Stimulated activated naive B cell treated with anti-CD40 and anti-IgM and Interleukin-4, amounts not matched to agents 10 μg/mL and 1 μg/mL and 100 μg/mL, for 72 hours (primary cell): ENCODE results near the gene COX6B1.
A peak's percentile ranks its signal among the peaks of the same experiment; 100 is the strongest.

Experiments
- ATAC-seq, 2 donors: fragments of 150-1000 bp; cut with Tn5 transposase; replicated peaks; 2 replicates each; pipeline ENCODE4 v1.10.0; 2021; ENCODE audit warnings: moderate library complexity in 1 of 2
- DNase-seq: peaks from one replicate; pipeline ENCODE4 v3.0.0; 2021
- H3K27ac Mint-ChIP-seq: one replicate; pipeline ENCODE4 v1.8.0; 2022; ENCODE audit warnings: mild to moderate bottlenecking, mixed read lengths
- H3K27me3 Mint-ChIP-seq, 2 donors: one replicate each; pipeline ENCODE4 v1.8.0; 2022; ENCODE audit warnings: mixed read lengths in 2 of 2
- H3K36me3 Mint-ChIP-seq, 2 donors: one replicate each; pipeline ENCODE4 v1.8.0; 2022; ENCODE audit warnings: mixed read lengths in 2 of 2, mild to moderate bottlenecking in 1 of 2
- H3K4me1 Mint-ChIP-seq, 2 donors: one replicate each; pipeline ENCODE4 v1.8.0; 2022; ENCODE audit warnings: mixed read lengths in 2 of 2, mild to moderate bottlenecking in 1 of 2
- H3K4me3 Mint-ChIP-seq, 2 donors: one replicate each; pipeline ENCODE4 v1.8.0; 2022; ENCODE audit warnings: mild to moderate bottlenecking in 2 of 2, mixed read lengths in 2 of 2, moderate library complexity in 1 of 2
- H3K9me3 Mint-ChIP-seq, 2 donors: one replicate each; pipeline ENCODE4 v1.8.0; 2022; ENCODE audit warnings: mixed read lengths in 2 of 2, mild to moderate bottlenecking in 1 of 2

COX6B1 gene

DNA sequence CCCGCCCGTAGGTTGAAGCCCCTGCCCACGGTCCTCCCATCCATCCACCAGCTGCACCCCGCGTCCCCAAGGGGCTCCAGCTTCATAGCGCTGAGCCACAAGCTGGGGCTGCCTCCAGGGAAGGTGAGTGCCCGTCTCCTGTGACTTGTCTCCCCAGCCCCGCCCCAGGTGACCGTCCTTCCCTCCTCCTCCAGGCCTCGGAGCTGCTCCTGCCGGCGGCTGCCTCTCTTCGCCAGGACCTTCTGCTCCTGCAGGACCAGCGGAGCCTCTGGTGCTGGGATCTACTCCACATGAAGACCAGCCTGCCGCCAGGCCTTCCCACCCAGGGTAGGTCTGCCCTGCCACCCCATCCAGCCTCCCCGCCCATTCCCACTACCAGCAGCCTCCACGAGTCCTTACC is 28.1 kb upstream of the COX6B1 start:
- Mint-ChIP-seq H3K36me3 (peaks cover 39 to 64% of the 10 kb centered on the region in 2 donors), H3K9me3 (no peaks in the 10 kb centered on the region), H3K4me1 (peaks cover 0 to 4% of the 10 kb centered on the region in 2 donors), H3K27me3 (no peaks in the 10 kb centered on the region), H3K27ac (no peak overlapping the region), H3K4me3 (no peak overlapping the region)
- no peak for DNase-seq
- no peak for ATAC-seq

DNA sequence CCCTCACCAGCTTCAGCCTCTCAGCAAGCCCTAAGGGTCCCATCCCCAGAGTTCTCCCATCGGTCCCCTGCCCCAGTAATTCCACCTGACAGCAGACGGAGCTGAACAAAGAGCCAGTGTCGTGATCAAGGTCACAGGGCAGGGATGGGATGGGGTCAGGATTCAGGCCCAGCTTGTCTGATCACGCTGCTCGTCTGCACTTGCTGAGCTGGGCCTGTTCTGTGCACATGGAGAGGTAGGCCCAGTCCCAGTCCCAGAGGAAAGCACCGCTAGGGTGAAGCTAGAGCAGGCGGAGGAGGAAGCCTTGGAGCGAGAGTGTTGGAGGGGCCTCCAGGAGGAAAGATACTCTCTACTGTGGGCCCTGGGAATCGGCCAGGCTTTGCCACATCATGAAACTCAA is 26.4 kb upstream of the COX6B1 start:
- peak overlapping the region; percentile 17 for H3K27ac Mint-ChIP-seq
- H3K4me3 Mint-ChIP-seq: no peak overlapping the region
- no peak for ATAC-seq
- peaks cover 30 to 56% of the 10 kb centered on the region in 2 donors for H3K36me3 Mint-ChIP-seq
- no peaks in the 10 kb centered on the region for H3K4me1 Mint-ChIP-seq
- H3K9me3 Mint-ChIP-seq: no peaks in the 10 kb centered on the region
- no peak for DNase-seq
- H3K27me3 Mint-ChIP-seq: no peaks in the 10 kb centered on the region

DNA sequence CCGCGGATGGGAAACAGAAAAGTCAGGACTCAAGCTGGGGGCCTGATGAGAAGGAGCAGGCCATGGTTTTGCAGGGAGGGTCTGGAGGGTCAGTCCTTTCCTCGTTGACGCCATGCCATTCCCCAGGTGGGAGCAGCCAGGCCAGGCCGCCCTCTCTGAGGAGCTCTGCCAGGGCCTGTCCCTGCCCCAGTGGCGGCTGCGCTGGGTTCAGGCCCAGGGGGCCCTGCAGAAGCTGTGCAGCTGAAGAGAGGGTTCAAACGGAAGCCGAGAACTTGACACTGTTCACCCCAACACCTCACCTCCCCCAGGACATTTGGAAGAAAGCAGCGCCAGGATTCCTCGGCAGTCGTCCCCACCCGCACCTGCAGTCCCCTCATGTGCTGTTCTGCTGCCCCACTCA is 25.4 kb upstream of the COX6B1 start:
- Mint-ChIP-seq H3K4me1 (no peaks in the 10 kb centered on the region), H3K9me3 (no peaks in the 10 kb centered on the region), H3K36me3 (peaks cover 30 to 47% of the 10 kb centered on the region in 2 donors), H3K27me3 (no peaks in the 10 kb centered on the region), H3K27ac (no peak overlapping the region), H3K4me3 (no peak overlapping the region)
- no peak for DNase-seq
- no peak for ATAC-seq

DNA sequence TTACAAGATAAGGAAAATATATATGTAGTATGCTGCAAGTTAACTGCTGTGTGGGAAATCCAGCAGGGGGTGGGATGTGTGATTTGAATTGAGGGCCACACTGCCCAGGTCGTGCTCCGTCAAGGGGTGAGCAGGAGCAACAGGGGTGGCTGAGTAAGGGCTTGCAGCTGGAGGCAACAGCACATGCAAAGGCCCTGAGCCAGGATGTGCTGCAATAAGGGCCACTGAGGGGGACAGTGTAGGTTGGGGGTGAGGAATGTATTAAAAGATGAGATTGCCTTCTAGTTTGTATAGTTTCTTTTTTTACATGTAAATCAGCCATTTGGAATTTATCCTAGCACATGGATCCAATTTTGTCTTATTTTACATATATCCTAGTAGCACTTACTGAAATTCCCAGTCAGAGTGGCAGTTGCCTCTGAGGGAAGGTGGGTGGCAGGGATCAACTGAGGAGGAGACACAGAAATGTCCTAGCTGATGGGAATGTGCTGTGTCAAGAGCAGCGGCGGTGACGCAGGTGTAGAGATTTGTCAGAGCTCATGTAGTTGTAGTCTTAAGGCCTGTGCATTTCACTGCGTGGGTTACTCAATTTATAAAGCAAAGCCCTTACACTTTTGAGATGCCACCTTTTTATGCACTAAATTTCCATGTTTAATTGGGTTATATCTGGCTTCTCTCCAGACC is 24.7 kb upstream of the COX6B1 start:
- ATAC-seq (no peak), DNase-seq (no peak)
- no peaks in the 10 kb centered on the region for H3K27me3 Mint-ChIP-seq
- peaks cover 2 to 5% of the 10 kb centered on the region in 2 donors for H3K4me1 Mint-ChIP-seq
- H3K4me3 Mint-ChIP-seq: no peak overlapping the region
- H3K36me3 Mint-ChIP-seq: peaks cover 27 to 43% of the 10 kb centered on the region in 2 donors
- H3K9me3 Mint-ChIP-seq: no peaks in the 10 kb centered on the region
- H3K27ac Mint-ChIP-seq: peak overlapping the region; percentile 44

DNA sequence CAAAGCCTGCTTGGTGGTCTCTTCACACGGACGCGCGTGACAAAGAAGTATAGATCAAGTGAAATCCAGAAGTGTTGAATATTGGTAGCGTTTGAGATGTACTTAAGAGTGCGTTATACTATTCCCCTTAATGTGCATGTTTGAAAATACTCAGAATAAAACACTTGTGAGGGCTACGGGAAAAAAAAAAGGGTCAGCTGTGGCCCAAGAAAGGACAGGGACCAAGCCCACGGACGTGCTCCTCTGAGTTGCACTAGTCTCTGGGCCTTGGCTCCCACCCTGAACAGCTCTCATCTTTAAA is 19.9 kb upstream of the COX6B1 start:
- H3K9me3 Mint-ChIP-seq: no peaks in the 10 kb centered on the region
- DNase-seq (no peak), ATAC-seq (peak; percentile 33 to 38)
- H3K4me3 Mint-ChIP-seq: peak overlapping the region; percentile 96 to 97
- H3K36me3 Mint-ChIP-seq: peaks cover 31 to 42% of the 10 kb centered on the region in 2 donors
- H3K4me1 Mint-ChIP-seq: peaks cover 17 to 26% of the 10 kb centered on the region in 2 donors
- no peaks in the 10 kb centered on the region for H3K27me3 Mint-ChIP-seq
- H3K27ac Mint-ChIP-seq: peak overlapping the region; percentile 98

DNA sequence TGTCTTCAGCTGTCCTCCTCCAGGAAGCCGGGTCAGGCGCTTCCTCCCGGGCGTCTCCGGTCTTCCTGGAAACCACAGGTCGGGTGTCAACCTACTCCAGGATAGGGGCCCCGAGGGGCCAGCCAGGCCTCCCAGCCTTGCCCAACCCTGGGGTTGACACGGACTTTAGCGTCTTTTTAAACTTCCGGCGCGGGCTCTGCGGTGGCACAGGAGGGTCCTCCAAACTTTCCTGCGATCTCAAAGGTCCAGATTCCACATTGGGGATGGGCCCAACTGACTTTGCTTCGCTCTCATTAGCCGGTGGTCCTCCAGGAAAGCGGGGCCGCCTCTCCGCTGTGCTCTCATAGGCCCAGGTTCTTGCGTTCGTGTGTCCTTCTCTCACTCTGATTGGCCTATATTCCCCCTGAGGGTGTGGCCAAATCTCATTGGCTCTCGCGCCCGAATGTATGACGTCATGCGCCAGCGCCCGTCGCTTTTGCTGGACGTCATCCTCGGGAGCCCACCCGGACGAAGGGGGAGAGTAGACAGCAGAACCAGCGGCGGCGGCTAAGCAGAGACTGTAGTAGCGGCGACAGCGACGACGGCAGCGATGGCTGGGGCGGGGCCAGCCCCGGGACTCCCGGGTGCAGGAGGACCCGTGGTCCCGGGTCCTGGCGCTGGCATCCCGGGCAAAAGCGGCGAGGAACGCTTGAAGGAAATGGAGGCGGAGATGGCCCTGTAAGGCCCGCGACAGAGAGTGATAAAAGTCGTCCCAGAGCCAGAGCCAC is 19.4 kb upstream of the COX6B1 start, which contains the start of gene RBM42:
TSS of gene RBM42 (plus strand) at position 472 of the 767 bp plus-strand sequence. CDS start at position 590, 118 bp downstream.
- Mint-ChIP-seq H3K27me3 (no peaks in the 10 kb centered on the region), H3K27ac (peak within 1 kb of the TSS; percentile 98), H3K9me3 (no peaks in the 10 kb centered on the region), H3K36me3 (peaks cover 35 to 46% of the 10 kb centered on the region in 2 donors), H3K4me3 (peak within 1 kb of the TSS; percentile 96 to 97), H3K4me1 (peaks cover 17 to 26% of the 10 kb centered on the region in 2 donors)
- peak; percentile 97 for DNase-seq
- peak; percentile 99 to 100 for ATAC-seq

DNA sequence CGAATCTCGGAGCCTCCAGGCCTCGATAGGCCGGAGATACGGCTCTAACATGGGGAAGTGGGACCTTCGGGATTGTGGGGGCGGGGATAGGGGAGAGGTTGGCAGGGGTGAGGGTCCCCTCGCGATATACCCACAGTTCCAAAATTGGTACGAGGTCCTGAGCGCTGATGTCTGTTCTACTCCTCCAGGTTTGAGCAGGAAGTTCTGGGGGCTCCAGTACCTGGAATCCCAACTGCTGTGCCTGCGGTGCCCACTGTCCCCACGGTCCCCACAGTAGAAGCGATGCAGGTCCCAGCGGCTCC is 18.8 kb upstream of the COX6B1 start:
- Mint-ChIP-seq H3K36me3 (peaks cover 38 to 50% of the 10 kb centered on the region in 2 donors), H3K4me3 (peak overlapping the region; percentile 96 to 97), H3K27me3 (no peaks in the 10 kb centered on the region), H3K9me3 (no peaks in the 10 kb centered on the region), H3K4me1 (peaks cover 17 to 26% of the 10 kb centered on the region in 2 donors), H3K27ac (peak overlapping the region; percentile 98)
- DNase-seq (no peak), ATAC-seq (no peak)

DNA sequence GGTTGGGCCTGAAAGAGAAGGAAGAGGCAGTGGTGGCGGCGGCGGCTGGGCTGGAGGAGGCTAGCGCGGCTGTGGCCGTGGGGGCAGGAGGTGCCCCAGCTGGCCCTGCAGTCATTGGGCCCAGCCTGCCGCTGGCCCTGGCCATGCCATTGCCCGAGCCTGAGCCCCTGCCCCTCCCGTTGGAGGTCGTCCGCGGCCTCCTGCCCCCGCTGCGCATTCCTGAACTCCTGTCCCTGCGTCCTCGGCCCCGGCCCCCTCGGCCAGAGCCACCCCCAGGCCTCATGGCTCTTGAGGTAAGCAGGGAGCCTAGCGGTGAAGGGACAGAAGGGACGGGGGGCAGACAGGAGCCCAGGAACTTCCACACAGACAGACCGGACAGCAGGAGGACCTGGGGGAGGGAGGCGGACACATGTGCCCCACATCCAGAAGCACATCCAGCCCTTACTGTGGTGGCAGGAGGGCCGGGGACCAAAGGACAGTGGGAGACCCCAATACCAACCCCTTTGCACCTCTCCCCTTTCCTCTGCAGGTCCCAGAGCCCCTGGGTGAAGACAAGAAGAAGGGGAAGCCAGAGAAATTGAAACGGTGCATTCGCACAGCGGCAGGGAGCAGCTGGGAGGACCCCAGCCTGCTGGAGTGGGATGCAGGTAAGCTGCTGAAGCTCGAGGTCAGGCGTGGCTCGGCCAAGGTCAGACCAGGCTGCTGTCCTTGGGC is 14.2 kb upstream of the COX6B1 start:
- no peak overlapping the region for H3K4me3 Mint-ChIP-seq
- no peaks in the 10 kb centered on the region for H3K27me3 Mint-ChIP-seq
- no peak for DNase-seq
- no peak for ATAC-seq
- peaks cover 66 to 73% of the 10 kb centered on the region in 2 donors for H3K36me3 Mint-ChIP-seq
- no peaks in the 10 kb centered on the region for H3K9me3 Mint-ChIP-seq
- H3K27ac Mint-ChIP-seq: no peak overlapping the region
- peaks cover 13 to 21% of the 10 kb centered on the region in 2 donors for H3K4me1 Mint-ChIP-seq

DNA sequence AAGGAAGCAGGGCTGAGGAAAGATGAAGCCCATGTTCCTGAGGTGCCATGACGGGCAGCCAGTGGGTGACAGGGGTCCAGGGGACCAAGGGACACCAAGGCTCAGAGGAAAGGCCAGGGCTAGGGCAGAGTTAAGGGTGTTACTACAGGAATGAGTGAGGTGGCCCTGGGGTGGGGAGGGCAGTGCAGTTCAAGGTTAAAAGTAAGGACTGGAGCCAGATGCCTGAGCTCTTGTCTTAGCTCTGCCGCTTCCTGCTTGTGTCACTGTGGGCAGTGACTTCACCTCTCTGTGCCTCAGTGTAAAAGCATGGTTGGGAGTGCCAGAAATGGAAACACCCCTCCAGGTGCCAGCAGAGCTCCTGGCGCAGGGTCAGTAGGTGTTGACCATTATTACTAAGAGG is 11.5 kb upstream of the COX6B1 start:
- Mint-ChIP-seq H3K27me3 (no peaks in the 10 kb centered on the region), H3K4me1 (peaks cover 5 to 18% of the 10 kb centered on the region in 2 donors), H3K27ac (no peak overlapping the region), H3K36me3 (peaks cover 54 to 56% of the 10 kb centered on the region in 2 donors), H3K9me3 (no peaks in the 10 kb centered on the region), H3K4me3 (no peak overlapping the region)
- no peak for DNase-seq
- no peak for ATAC-seq

DNA sequence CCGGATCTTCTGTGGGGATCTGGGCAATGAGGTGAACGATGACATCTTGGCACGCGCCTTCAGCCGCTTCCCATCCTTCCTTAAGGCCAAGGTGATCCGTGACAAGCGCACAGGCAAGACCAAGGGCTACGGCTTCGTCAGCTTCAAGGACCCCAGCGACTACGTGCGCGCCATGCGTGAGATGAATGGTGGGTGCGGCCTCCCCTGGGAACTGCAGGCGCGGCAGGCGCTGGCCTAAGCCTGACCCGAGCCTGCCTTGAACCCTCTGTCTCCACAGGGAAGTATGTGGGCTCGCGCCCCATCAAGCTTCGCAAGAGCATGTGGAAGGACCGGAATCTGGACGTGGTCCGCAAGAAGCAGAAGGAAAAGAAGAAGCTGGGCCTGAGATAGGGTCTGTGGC is 11.0 kb upstream of the COX6B1 start:
- no peak overlapping the region for H3K27ac Mint-ChIP-seq
- H3K27me3 Mint-ChIP-seq: no peaks in the 10 kb centered on the region
- H3K9me3 Mint-ChIP-seq: no peaks in the 10 kb centered on the region
- H3K4me1 Mint-ChIP-seq: peaks cover 4 to 18% of the 10 kb centered on the region in 2 donors
- ATAC-seq: no peak
- DNase-seq: no peak
- H3K36me3 Mint-ChIP-seq: peaks cover 49 to 51% of the 10 kb centered on the region in 2 donors
- no peak overlapping the region for H3K4me3 Mint-ChIP-seq

DNA sequence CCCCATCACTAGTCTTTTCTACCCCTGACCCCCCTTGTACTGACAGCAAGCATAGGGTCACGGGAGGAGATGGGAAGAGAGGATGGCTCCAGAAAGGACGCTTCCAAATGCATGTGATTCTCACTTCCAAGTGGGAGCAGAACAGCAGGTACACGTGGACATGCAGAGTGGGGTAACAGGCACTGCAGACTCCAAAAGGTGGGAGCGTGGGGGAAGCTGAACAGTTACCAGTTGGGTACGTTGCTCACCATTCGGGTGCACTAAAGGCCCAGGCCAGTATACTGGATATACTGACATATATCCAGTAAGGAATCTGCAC is 8.8 kb upstream of the COX6B1 start:
- peaks cover 7 to 30% of the 10 kb centered on the region in 2 donors for H3K4me1 Mint-ChIP-seq
- no peaks in the 10 kb centered on the region for H3K9me3 Mint-ChIP-seq
- H3K36me3 Mint-ChIP-seq: peaks cover 31 to 32% of the 10 kb centered on the region in 2 donors
- H3K4me3 Mint-ChIP-seq: no peak overlapping the region
- no peak for DNase-seq
- H3K27ac Mint-ChIP-seq: no peak overlapping the region
- ATAC-seq: no peak
- H3K27me3 Mint-ChIP-seq: no peaks in the 10 kb centered on the region

DNA sequence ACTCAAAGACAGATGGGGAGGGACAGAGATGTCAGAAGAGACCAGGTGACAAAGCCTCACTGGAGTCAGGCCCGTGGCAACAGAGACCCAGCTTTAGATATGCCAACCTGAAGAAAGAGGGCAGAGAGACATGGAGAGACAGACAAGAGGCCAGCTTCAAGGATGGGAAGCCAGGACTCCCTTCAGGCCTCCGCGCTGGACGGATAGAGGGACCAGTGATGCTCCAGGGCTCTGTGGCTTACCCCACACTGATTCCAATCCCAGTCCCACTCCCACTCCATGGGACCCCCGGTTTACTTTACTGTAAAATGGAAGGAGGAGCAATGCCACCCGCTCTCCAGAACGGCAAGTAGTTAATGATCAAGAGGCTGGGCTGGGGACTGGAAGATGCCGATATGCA is 8.3 kb upstream of the COX6B1 start:
- no peak for DNase-seq
- no peaks in the 10 kb centered on the region for H3K9me3 Mint-ChIP-seq
- H3K27me3 Mint-ChIP-seq: no peaks in the 10 kb centered on the region
- no peak for ATAC-seq
- H3K27ac Mint-ChIP-seq: no peak overlapping the region
- H3K4me3 Mint-ChIP-seq: no peak overlapping the region
- H3K36me3 Mint-ChIP-seq: peaks cover 28 to 31% of the 10 kb centered on the region in 2 donors
- peaks cover 11 to 36% of the 10 kb centered on the region in 2 donors for H3K4me1 Mint-ChIP-seq

DNA sequence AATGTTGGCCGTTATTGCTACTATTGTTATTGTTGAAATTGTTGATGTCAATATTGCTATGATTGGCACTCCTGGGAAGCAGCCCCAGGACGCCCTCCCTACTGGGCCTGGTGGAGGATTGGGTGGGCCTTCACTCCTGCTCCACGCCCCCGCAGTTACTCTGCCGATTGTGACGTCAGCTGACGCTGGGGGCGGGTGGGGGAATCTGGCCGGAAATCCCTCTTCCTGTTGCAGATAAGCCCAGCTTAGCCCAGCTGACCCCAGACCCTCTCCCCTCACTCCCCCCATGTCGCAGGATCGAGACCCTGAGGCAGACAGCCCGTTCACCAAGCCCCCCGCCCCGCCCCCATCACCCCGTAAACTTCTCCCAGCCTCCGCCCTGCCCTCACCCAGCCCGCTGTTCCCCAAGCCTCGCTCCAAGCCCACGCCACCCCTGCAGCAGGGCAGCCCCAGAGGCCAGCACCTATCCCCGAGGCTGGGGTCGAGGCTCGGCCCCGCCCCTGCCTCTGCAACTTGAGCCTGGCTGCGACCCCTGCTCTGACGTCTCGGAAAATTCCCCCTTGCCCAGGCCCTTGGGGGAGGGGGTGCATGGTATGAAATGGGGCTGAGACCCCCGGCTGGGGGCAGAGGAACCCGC is 6.5 kb upstream of the COX6B1 start, which contains the start of gene ETV2:
TSS of gene ETV2 (plus strand) at position 231 of the 637 bp plus-strand sequence. CDS start 716 bp downstream, outside the sequence.
- peaks cover 16 to 18% of the 10 kb centered on the region in 2 donors for H3K36me3 Mint-ChIP-seq
- no peaks in the 10 kb centered on the region for H3K9me3 Mint-ChIP-seq
- ATAC-seq (no peak), DNase-seq (no peak)
- no peaks in the 10 kb centered on the region for H3K27me3 Mint-ChIP-seq
- H3K4me1 Mint-ChIP-seq: peaks cover 20 to 45% of the 10 kb centered on the region in 2 donors
- peak within 1 kb of the TSS; percentile 66 to 78 for H3K4me3 Mint-ChIP-seq
- peak within 1 kb of the TSS; percentile 42 for H3K27ac Mint-ChIP-seq

DNA sequence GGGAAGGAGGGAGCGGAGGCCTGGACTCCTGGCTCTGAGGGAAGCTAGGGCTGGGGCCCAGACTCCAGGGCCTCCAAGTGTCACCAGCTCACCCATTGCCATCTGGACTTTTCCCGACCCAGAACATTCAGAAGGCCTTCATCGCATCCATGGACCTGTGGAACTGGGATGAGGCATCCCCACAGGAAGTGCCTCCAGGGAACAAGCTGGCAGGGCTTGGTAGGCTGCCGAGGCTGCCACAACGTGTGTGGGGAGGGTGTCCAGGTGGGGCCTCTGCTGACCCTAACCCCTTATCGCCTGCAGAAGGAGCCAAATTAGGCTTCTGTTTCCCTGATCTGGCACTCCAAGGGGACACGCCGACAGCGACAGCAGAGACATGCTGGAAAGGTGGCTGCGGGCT is 5.8 kb upstream of the COX6B1 start:
- ATAC-seq (no peak), DNase-seq (no peak)
- H3K4me1 Mint-ChIP-seq: peaks cover 20 to 45% of the 10 kb centered on the region in 2 donors
- H3K36me3 Mint-ChIP-seq: peaks cover 11% of the 10 kb centered on the region in 2 donors
- H3K4me3 Mint-ChIP-seq: peak overlapping the region; percentile 66 to 78
- peak overlapping the region; percentile 42 for H3K27ac Mint-ChIP-seq
- H3K9me3 Mint-ChIP-seq: no peaks in the 10 kb centered on the region
- H3K27me3 Mint-ChIP-seq: no peaks in the 10 kb centered on the region
